Spinal cord (tissue), 10 donors: Measurements from ENCODE around the gene ZBP1. TPM values are rescaled to one million over a fixed set of nuclear protein-coding genes. Genes with fewer than 3 reads are reported as not detected.

Experiments used
- DNase-seq, 6 donors: peaks; one replicate each; pipeline versions ENCODE4 v3.0.0 to v3.0.0-alpha.2; 2013 to 2015; ENCODE audit warnings: low spot score in 6 of 6, low read depth in 4 of 6
- H3K27ac ChIP-seq: one replicate; pipeline ENCODE4 v1.5.1; 2013; ENCODE audit warnings: low read depth, low read length, control low read depth
- H3K27me3 ChIP-seq: one replicate; pipeline ENCODE4 v1.6.1; 2013; ENCODE audit warnings: low read length; ENCODE audit not compliant: control insufficient read depth, insufficient read depth
- H3K36me3 ChIP-seq: one replicate; pipeline ENCODE4 v1.6.1; 2013; ENCODE audit warnings: low read length; ENCODE audit not compliant: control insufficient read depth, insufficient read depth
- H3K4me1 ChIP-seq: one replicate; pipeline ENCODE4 v1.6.1; 2013; ENCODE audit warnings: low read length; ENCODE audit not compliant: control insufficient read depth, insufficient read depth
- H3K4me3 ChIP-seq: one replicate; pipeline ENCODE4 v1.5.1; 2013; ENCODE audit warnings: low read depth, low read length, control low read depth
- H3K9me3 ChIP-seq: one replicate; pipeline ENCODE4 v1.6.1; 2013; ENCODE audit warnings: low read length; ENCODE audit not compliant: control insufficient read depth, insufficient read depth
- WGBS: methylation state at CpG from one replicate; pipeline ENCODE4 v1.1.5; 2013; ENCODE audit warnings: missing lambda C conversion rate; ENCODE audit not compliant: insufficient coverage; 5-methylcytosine and 5-hydroxymethylcytosine counted together
- polyA plus RNA-seq, 2 donors: library from polyadenylated mRNA; unstranded; fragments of 120-200 nt; gene quantifications; one replicate each; pipeline ENCODE4 v1.2.1, GENCODE V29; 2013; ENCODE audit not compliant: insufficient read length in 2 of 2
- total RNA-seq, 2 donors: library from RNA; depleted of rRNA in 1 of 2; stranded (reverse); fragments of 120-200 nt in 1 of 2; fragments of >200 nt in 1 of 2; gene quantifications; one replicate each; pipeline versions ENCODE4 v1.2.3 to v1.2.4, GENCODE V29; 2013 to 2014
- donor health status: healthy.

ZBP1 gene
- total and polyA plus RNA-seq, 4 donors, result 0.06 to 0.20 (median 0.14) TPM; not detected in 1

GRCh38 chr20:57574954-57575353 lies 45.3 kb downstream of the ZBP1 start:
- Histone ChIP-seq H3K9me3 (no peaks in the 10 kb centered on the region), H3K36me3 (no peaks in the 10 kb centered on the region), H3K27me3 (peaks cover 6% of the 10 kb centered on the region), H3K4me3 (no peak overlapping the region), H3K27ac (no peak overlapping the region), H3K4me1 (peaks cover 21% of the 10 kb centered on the region)
- no peak for DNase-seq

- Histone ChIP-seq H3K4me1 (peaks cover 19% of the 10 kb centered on the region), H3K36me3 (no peaks in the 10 kb centered on the region), H3K9me3 (no peaks in the 10 kb centered on the region), H3K27ac (no peak overlapping the region), H3K27me3 (peaks cover 3% of the 10 kb centered on the region), H3K4me3 (no peak overlapping the region)
- DNase-seq, result no peak
- 87% methylated on average over 3 of the region's 5 CpGs for WGBS
Observed at GRCh38 chr20:57573894-57574293, 46.3 kb downstream of the ZBP1 start.

- Histone ChIP-seq H3K36me3 (no peaks in the 10 kb centered on the region), H3K4me3 (no peak overlapping the region), H3K9me3 (no peaks in the 10 kb centered on the region), H3K27ac (no peak overlapping the region), H3K4me1 (peaks cover 21% of the 10 kb centered on the region), H3K27me3 (peaks cover 3% of the 10 kb centered on the region)
- 40% methylated on average over 10 of the region's 12 CpGs for WGBS
- peak in 1 of 6 donors; percentile 88 for DNase-seq
Observed at GRCh38 chr20:57573242-57573641, 47.0 kb downstream of the ZBP1 start.

- Histone ChIP-seq H3K27me3 (no peaks in the 10 kb centered on the region), H3K4me3 (no peak overlapping the region), H3K36me3 (no peaks in the 10 kb centered on the region), H3K9me3 (no peaks in the 10 kb centered on the region), H3K27ac (no peak overlapping the region), H3K4me1 (peaks cover 21% of the 10 kb centered on the region)
- no peak for DNase-seq
- 83% methylated on average over 1 of the region's 3 CpGs for WGBS
Observed at GRCh38 chr20:57571782-57572416, 48.3 kb downstream of the ZBP1 start.

GRCh38 chr20:57570920-57571319 lies 49.3 kb downstream of the ZBP1 start:
- H3K27ac ChIP-seq, result no peak overlapping the region
- no peak overlapping the region for H3K4me3 ChIP-seq
- H3K36me3 ChIP-seq, result no peaks in the 10 kb centered on the region
- H3K4me1 ChIP-seq, result peaks cover 21% of the 10 kb centered on the region
- no peaks in the 10 kb centered on the region for H3K27me3 ChIP-seq
- H3K9me3 ChIP-seq, result no peaks in the 10 kb centered on the region
- no peak for DNase-seq
- WGBS, result 76% methylated on average over 5 of the region's 8 CpGs

- H3K27ac ChIP-seq, result no peak overlapping the region
- H3K4me3 ChIP-seq, result no peak overlapping the region
- H3K4me1 ChIP-seq, result peaks cover 21% of the 10 kb centered on the region
- DNase-seq, result peak in 2 of 6 donors; percentile 51 to 70
- no peaks in the 10 kb centered on the region for H3K27me3 ChIP-seq
- 53% methylated on average over 18 of the region's 20 CpGs for WGBS
- no peaks in the 10 kb centered on the region for H3K36me3 ChIP-seq
- no peaks in the 10 kb centered on the region for H3K9me3 ChIP-seq
Observed at GRCh38 chr20:57570145-57570850, 49.9 kb downstream of the ZBP1 start.

- Histone ChIP-seq H3K9me3 (no peaks in the 10 kb centered on the region), H3K27me3 (no peaks in the 10 kb centered on the region), H3K4me1 (peaks cover 21% of the 10 kb centered on the region), H3K27ac (no peak overlapping the region), H3K4me3 (no peak overlapping the region), H3K36me3 (no peaks in the 10 kb centered on the region)
- 99% methylated on average over 11 of the region's 12 CpGs for WGBS
- DNase-seq, result no peak
Observed at GRCh38 chr20:57568960-57569359, 51.3 kb downstream of the ZBP1 start.

GRCh38 chr20:57568088-57568896 lies 51.9 kb downstream of the ZBP1 start:
- H3K27ac ChIP-seq, result no peak overlapping the region
- no peak overlapping the region for H3K4me3 ChIP-seq
- no peaks in the 10 kb centered on the region for H3K36me3 ChIP-seq
- no peak for DNase-seq
- H3K27me3 ChIP-seq, result no peaks in the 10 kb centered on the region
- 84% methylated on average over 11 of the region's 13 CpGs for WGBS
- H3K4me1 ChIP-seq, result peaks cover 20% of the 10 kb centered on the region
- no peaks in the 10 kb centered on the region for H3K9me3 ChIP-seq

- no peaks in the 10 kb centered on the region for H3K36me3 ChIP-seq
- H3K9me3 ChIP-seq, result no peaks in the 10 kb centered on the region
- H3K27ac ChIP-seq, result no peak overlapping the region
- no peak for DNase-seq
- H3K4me1 ChIP-seq, result peaks cover 15% of the 10 kb centered on the region
- H3K4me3 ChIP-seq, result no peak overlapping the region
- WGBS, result 80% methylated on average over 7 of the region's 9 CpGs
- no peaks in the 10 kb centered on the region for H3K27me3 ChIP-seq
Observed at GRCh38 chr20:57567471-57568079, 52.7 kb downstream of the ZBP1 start.
